Limb (tissue), 2 donors: ENCODE data around the gene ATG4C.

Experiments
- DNase-seq, 2 donors: peaks; one replicate each; pipeline ENCODE4 v3.0.0-alpha.2; 2016; ENCODE audit errors: extremely low spot score in 2 of 2

Gene ATG4C

DNA sequence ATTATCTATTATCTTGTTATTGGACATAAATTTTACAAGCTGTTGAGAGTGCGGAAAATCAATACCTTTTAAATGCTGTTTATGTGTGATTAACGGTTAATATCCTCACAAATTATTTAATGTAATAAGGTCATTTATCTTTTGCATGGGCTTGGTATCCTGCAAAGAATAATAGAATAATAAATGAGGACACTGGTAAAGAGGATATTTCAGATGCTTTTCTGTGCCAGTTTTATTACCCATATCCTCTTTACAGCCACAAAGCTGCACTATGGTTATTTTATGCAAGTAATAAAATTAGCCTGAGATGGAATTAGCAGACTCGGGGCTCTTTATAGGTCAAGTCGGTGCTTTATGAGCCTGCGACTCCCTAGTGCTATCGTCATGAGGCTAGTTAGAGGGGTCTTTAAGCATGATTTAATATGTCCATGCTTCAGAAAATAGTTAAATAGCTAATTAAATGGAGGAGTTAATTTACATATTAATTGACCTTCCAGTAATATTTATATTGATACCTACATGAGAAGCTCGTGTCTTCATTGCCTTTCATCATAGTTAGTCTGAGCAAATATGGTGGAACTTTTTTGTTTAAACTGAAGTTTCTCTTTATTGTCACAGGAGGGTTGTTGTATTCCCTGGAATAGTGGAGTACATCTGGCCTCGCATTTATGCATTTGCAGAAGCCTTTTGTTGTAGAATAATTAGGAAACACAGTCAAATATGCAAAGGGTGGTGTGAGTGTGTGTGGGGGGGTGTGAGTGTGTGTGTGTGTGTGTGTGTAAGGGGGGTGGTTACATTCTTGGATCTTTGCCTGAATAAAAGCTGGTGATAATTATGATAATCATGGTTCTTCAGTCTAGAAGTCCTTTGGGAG is 120.3 kb downstream of the ATG4C start:
- DNase-seq = no peak

DNA sequence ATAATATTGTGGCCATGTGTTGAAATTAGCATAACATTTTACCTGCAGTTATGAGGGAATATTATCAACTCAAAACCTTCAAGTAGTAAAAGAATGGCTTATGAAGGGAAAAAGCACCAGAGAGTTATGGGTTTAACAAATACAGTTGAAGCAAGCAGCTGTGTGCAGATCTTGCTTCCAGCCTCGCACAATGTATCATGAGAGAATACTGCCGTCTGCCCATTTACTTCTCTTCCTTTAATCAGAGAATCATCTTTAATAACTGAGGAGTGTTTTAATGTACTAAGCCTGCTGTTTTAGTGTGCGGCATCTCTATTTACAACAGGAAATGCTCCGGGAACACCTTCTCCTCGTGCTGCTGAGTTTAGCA is 120.9 kb downstream of the ATG4C start:
- DNase-seq = no peak

DNA sequence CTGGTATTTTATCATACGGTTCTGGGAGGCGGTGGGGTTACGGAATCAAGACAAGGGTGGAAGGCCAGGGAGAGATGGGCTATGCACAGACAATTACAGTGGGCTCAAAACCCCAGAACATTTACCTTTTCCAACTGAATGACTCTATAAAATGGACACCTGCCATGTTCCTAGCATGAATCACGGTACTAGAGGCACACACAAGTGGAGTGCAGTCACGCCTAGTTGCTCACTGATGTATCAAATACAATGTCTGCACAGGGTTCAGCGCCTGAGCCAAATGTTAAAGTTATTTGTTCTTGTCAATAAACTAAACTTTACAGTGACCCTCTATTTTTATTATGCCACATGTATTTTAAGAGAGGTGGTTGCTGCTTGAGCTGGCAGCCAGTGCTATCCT is 121.4 kb downstream of the ATG4C start:
- DNase-seq = no peak

DNA sequence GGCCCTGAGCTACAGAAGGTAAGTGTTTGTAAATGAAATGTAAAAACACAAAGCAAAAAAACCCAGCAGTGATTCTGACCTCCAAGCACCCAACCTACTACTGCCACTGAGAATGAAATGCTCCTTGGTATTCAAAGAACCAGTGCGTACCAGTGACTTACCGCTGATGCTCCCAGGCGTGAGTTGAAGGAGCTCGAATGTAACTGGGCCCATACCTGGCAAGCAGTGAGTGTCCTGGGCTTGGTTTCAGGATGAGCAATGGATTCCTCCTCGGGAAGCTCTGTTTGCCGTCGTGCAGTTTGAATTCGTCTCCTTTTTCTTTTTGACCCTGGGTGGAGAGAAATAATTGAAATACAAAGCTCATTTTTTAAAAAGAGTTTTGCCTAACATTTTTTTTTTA is 121.9 kb downstream of the ATG4C start:
- no peak for DNase-seq

DNA sequence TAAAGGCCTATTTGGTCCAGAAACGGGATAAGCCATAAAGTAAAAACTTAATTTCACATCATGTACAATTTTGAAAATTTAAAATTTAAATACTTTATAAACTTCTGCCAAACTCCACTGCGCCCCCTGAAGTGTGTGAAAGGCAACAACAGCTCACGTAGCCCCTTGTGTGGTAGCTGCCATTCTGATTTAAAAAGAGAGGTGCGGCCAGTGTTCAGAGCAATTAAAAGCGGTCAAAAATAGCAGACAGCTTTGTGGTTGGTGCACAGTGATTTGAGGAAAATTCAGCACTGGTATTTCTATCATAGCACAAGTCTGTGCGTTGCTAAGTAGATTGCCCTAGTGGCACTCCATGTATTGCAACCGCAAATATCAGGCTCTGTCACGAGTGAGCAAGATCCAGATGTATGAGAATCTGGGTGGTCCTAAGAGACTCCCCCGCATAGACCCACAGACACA is 122.5 kb downstream of the ATG4C start:
- peak in 1 of 2 donors; percentile 17 for DNase-seq

DNA sequence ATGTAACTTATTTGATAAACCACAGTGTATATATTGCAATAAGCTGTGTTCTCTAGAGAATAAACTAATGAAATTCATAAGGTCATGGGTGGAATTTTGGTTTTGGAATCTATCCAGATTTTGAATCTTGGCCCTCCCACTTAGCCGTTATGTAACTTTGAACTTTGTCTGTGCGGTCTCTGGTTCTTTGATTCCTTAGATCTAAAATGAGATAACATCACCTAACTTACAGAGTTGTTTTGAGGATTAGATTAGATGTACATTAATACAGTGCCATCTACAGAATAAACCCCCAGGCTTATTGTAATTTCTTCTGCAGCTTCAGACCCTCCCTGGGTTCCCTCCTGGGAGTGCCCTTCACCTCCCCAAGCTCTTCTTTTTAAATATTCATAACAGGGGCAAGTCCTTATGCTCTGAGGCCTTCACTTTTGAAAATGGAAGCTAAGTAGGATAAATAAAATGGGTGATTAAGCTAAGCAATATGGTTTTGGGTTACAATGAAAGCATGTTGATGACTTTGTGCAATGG is 124.3 kb downstream of the ATG4C start:
- no peak for DNase-seq

DNA sequence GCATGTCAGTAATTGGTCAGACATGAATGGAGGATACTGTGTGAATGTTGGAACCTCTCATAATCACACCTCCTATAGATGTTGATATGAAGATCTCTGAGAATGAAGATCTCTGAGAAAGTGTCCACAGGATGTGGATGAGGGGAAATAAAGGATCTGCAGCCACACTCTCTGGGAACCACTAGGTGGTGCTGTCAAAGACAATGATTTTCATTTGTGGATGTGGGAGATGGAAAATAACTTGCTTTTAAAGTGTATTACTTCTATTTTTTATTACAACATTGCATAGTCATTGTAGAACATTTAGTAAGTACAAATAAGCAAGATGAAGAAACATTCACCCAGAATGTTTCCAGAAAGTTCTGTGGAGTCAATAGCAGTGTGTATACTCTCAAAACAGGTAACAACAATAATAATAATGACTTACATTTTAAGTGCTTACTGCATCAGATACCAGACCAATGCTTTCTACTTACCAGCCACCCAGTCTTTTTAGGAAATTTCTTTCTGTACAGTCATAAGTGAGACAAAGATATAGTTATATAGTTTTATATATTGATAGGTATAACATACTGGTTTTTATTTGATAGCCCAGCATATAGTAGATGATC is 128.2 kb downstream of the ATG4C start:
- no peak for DNase-seq
